GM13976 (cell line): Measurements from ENCODE around the gene GIT1.

Experiments used
- DNase-seq: peaks from one replicate; pipeline ENCODE4 v3.0.0; 2012; ENCODE audit warnings: low spot score
- CTCF ChIP-seq: IDR thresholded peaks from 2 replicates; pipeline ENCODE4 v1.5.1; 2012; ENCODE audit warnings: borderline replicate concordance, mild to moderate bottlenecking; ENCODE audit not compliant: insufficient read depth; ENCODE audit errors: extremely low read depth, missing control alignments, control extremely low read depth
- in situ Hi-C: fragments of 300-500 bp; cut with MboI; formaldehyde crosslinking; loops from one replicate; pipeline ENCODE4 v1.12.0; 2022; ENCODE audit warnings: low sequenced_read_pairs, mixed read lengths, inconsistent platforms; ENCODE audit not compliant: unreplicated experiment

GIT1 gene

GRCh38 chr17:29566473-29567303 lies 22.8 kb downstream of the GIT1 start, which contains the start of gene ABHD15:
Gene ABHD15, minus strand, starts transcription at chr17:29567037. Its CDS starts 71 bp downstream, at chr17:29566966.
- peak; percentile 14 for TF ChIP-seq CTCF
- in situ Hi-C loops: no loop called here
- DNase-seq: peak; percentile 74

GRCh38 chr17:29565643-29566472 lies 23.6 kb downstream of the GIT1 start:
- in situ Hi-C loops: no loop called here

GRCh38 chr17:29563816-29564215 lies 25.6 kb downstream of the GIT1 start:
- DNase-seq: peak; percentile 12

More at GRCh38 chr17:29565643-29566472, 23.6 kb downstream of the GIT1 start:
- DNase-seq: peak; percentile 77
- peak; percentile 3 for TF ChIP-seq CTCF

GRCh38 chr17:29562615-29563014 lies 26.8 kb downstream of the GIT1 start:
- TF ChIP-seq CTCF: no peak
- in situ Hi-C loops: no loop called here
- no peak for DNase-seq

More at GRCh38 chr17:29563816-29564215, 25.6 kb downstream of the GIT1 start:
- no peak for TF ChIP-seq CTCF
- in situ Hi-C loops: no loop called here

GRCh38 chr17:29561554-29562517 lies 27.6 kb downstream of the GIT1 start:
- no peak for TF ChIP-seq CTCF
- in situ Hi-C loops: no loop called here
- DNase-seq: peak; percentile 17
